ENCODE data around the gene KAZN.

The KAZN gene

GRCh38 chr1:14763977-14764376, 165.5 kb downstream of the KAZN start:
- no peak for TF ChIP-seq CTCF (IDR thresholded peaks at IDR 0.05; ENCODE audit: borderline replicate concordance, insufficient read depth, low read depth, low read length)
- no peak overlapping the region for H3K4me3 ChIP-seq (ENCODE audit: low read depth, low read length)

GRCh38 chr1:14765773-14766172, 167.3 kb downstream of the KAZN start:
- TF ChIP-seq CTCF (IDR thresholded peaks at IDR 0.05; ENCODE audit: borderline replicate concordance, insufficient read depth, low read depth, low read length): no peak
- H3K4me3 ChIP-seq (ENCODE audit: low read depth, low read length): no peak overlapping the region

GRCh38 chr1:14767075-14767474, 168.6 kb downstream of the KAZN start:
- no peak overlapping the region for H3K4me3 ChIP-seq (ENCODE audit: low read depth, low read length)
- TF ChIP-seq CTCF (IDR thresholded peaks at IDR 0.05; ENCODE audit: borderline replicate concordance, insufficient read depth, low read depth, low read length): no peak

GRCh38 chr1:14768582-14769304, 170.3 kb downstream of the KAZN start:
- H3K4me3 ChIP-seq (ENCODE audit: low read depth, low read length): no peak overlapping the region
- TF ChIP-seq CTCF (IDR thresholded peaks at IDR 0.05; ENCODE audit: borderline replicate concordance, insufficient read depth, low read depth, low read length): no peak

GRCh38 chr1:14769486-14770274, 171.2 kb downstream of the KAZN start:
- H3K4me3 ChIP-seq (ENCODE audit: low read depth, low read length): no peak overlapping the region
- 0 out of 2 replicates have a peak, but pooled peaks have one; percentile 9 for TF ChIP-seq CTCF (IDR thresholded peaks at IDR 0.05; ENCODE audit: borderline replicate concordance, insufficient read depth, low read depth, low read length)

GRCh38 chr1:14773396-14774025, 175.0 kb downstream of the KAZN start:
- no peak for TF ChIP-seq CTCF (IDR thresholded peaks at IDR 0.05; ENCODE audit: borderline replicate concordance, insufficient read depth, low read depth, low read length)
- H3K4me3 ChIP-seq (ENCODE audit: low read depth, low read length): no peak overlapping the region
